ENCODE measurements around the gene KCNQ1. TPM values are rescaled to one million over a fixed set of nuclear protein-coding genes. Genes with fewer than 3 reads are reported as not detected.

KCNQ1 gene
- total RNA-seq, 4 donors from 2014 or later = 0.81 to 2.2 (median 1.6) TPM

DNA sequence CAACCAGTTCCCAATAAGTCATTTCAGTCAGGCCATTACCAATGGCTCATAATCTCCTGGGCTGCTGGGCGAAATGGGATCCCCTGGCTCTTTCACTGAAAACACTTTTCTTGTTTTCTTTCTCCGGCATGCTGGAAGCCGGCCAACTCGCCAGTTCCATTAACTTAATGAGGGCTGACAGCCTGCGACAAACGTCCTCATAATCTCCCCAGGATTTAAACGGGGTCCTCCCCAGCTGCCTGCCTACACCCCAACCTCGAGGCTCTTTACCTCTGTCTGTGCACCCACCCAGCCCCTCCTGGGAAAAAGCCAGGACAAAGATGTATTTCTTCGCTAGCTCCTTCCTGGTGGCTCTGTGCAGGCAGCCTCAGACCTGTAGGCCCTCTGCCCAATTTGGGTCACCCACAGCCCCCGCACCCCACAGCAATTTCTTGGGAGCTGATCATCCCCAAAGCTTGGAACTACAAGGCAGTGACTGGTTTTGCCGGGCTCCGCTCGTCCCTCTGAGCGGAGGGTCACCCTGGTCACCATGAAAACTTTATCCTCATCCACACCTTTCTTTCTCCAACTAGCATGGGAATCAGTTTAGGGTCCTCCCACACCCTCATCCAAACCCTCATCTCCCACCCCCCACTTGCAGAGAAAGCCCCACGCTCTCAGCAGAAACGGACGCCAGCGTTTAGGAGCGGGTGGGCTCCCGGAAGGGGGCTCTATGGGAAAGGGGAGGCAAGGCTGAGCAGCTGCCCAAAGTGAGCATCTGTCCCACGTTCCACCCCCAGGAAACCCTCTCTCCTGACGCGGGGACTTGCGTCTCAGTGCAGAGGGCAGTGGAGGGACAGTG lies 306.1 kb downstream of the KCNQ1 start:
- DNase-seq (ENCODE audit: low spot score in 2 of 2) = no peak
- no peak overlapping the region for H3K4me3 ChIP-seq (ENCODE audit: low read depth, poor library complexity, severe bottlenecking)
- TF ChIP-seq, protein P1, sequence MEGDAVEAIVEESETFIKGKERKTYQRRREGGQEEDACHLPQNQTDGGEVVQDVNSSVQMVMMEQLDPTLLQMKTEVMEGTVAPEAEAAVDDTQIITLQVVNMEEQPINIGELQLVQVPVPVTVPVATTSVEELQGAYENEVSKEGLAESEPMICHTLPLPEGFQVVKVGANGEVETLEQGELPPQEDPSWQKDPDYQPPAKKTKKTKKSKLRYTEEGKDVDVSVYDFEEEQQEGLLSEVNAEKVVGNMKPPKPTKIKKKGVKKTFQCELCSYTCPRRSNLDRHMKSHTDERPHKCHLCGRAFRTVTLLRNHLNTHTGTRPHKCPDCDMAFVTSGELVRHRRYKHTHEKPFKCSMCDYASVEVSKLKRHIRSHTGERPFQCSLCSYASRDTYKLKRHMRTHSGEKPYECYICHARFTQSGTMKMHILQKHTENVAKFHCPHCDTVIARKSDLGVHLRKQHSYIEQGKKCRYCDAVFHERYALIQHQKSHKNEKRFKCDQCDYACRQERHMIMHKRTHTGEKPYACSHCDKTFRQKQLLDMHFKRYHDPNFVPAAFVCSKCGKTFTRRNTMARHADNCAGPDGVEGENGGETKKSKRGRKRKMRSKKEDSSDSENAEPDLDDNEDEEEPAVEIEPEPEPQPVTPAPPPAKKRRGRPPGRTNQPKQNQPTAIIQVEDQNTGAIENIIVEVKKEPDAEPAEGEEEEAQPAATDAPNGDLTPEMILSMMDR (IDR thresholded peaks at IDR 0.05) = no peak
- no peak for TF ChIP-seq POLR2A (IDR thresholded peaks at IDR 0.05)
- intact Hi-C loops (cut with DNase I; ENCODE audit: low total_unique reads) = no loop called here
- 70 to 71% methylated on average over 24 of the region's 24 CpGs for WGBS, 2 donors

DNA sequence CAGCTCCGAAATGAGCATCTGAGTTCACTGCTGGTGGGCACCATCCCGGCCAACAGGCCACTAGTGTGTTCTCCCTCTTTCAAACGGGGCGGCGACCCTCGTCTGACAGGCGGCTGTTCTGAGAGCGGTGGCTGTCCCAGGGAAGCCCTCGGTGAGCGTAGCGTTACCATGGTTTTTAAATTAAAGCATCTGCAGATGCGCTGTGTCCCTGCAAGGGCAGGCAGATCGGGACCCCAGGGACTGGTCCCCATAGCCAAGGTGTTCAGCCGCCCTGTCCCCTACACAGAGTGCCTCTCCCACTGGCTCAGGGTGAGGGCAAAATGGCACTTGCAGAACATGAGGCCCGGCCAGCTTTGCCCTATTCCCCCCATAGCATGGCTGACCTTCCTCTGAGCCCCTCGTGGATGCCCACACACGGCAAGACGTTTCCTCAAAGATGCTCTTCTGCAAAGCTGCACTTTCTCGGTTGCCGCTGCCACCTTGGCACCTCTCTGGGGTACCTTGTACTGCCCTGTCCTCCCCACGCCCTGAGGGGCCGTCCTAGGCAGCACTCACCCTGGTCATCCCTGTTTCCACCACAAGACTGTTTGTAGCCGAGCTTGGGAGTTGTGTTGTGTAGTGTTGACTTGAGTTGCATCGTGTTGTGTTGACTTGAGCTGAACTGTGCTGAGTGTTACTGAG lies 306.9 kb downstream of the KCNQ1 start:
- WGBS, 2 donors = 92% methylated on average over 24 of the region's 24 CpGs
- no peak overlapping the region for H3K4me3 ChIP-seq (ENCODE audit: low read depth, poor library complexity, severe bottlenecking)
- intact Hi-C loops (cut with DNase I; ENCODE audit: low total_unique reads) = no loop called here
- DNase-seq (ENCODE audit: low spot score in 2 of 2) = no peak
- TF ChIP-seq, protein P1 (IDR thresholded peaks at IDR 0.05) = no peak
- TF ChIP-seq POLR2A (IDR thresholded peaks at IDR 0.05) = no peak

DNA sequence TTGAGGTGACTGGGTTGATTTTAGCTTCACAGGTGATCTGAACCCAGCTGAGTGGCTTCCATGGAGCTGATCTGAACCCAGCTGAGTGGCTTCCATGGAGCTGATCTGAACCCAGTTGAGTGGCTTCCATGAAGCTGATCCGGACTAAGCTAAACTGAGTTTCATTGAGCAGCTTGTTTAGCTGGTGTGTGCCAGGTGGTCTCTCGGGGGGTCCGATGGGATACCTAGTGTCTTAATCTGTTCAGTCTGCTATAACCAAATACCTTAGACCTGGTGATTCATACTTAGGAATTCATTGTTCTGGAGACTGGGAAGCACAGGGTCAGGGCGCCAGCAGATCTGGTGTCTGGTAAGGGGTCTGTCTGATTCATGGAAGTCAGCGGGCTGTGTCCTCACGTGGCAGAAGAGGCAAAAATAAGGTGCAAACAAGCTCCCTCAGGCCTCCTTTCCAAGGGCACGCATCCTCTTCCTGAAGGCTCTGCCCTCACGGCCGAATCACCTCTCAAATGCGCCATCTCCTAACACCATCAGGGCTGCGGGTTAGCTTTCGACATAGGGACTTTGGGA lies 307.5 kb downstream of the KCNQ1 start:
- no peak overlapping the region for H3K4me3 ChIP-seq (ENCODE audit: low read depth, poor library complexity, severe bottlenecking)
- intact Hi-C loops (cut with DNase I; ENCODE audit: low total_unique reads) = no loop called here
- WGBS, 2 donors = 88 to 91% methylated on average over 12 of the region's 12 CpGs
- TF ChIP-seq POLR2A (IDR thresholded peaks at IDR 0.05) = no peak
- TF ChIP-seq, protein P1 (IDR thresholded peaks at IDR 0.05) = no peak
- peak in 1 of 2 donors; percentile 45 for DNase-seq (ENCODE audit: low spot score in 2 of 2)

DNA sequence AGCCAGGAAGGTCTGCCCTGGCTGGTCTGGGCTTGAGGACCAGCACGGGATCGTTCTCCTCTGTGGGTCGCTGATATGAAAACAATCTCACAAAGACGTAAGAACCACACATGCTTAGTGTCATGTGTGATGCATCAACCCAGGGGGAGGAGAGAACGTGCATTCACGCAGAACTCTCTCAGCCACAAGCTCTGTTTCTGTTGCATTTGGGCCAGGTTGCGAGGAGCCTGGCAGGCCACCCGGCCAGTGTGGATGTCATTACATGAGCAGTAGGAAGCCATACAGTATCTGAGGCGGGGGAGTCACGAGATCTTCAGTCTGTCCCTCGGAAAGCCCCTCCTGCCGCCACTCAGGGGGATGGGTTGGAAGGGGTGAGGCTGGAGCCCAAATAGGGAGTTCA lies 308.1 kb downstream of the KCNQ1 start:
- 74 to 81% methylated on average over 12 of the region's 12 CpGs for WGBS, 2 donors
- no peak overlapping the region for H3K4me3 ChIP-seq (ENCODE audit: low read depth, poor library complexity, severe bottlenecking)
- intact Hi-C loops (cut with DNase I; ENCODE audit: low total_unique reads) = no loop called here
- no peak for DNase-seq (ENCODE audit: low spot score in 2 of 2)
- TF ChIP-seq, protein P1 (IDR thresholded peaks at IDR 0.05) = no peak
- no peak for TF ChIP-seq POLR2A (IDR thresholded peaks at IDR 0.05)

DNA sequence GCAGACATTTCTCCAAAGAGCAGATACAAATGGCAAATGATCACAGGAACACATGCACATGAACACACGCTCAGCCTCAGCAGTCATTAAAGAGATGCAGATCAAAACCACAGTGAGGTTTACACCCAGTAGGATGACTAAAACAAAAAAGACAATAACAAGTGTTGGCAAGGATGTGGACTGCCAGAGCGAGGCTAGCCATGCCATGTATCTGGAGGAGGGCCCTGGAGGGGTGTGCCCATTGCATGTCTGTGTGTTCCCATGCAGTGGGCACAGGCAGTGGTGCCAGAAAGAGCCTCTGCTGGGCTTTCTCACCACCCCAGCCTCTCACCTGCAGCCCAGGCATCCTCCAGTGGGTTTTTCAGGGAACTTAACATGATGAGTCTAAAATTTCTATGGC lies 309.2 kb downstream of the KCNQ1 start:
- no peak overlapping the region for H3K4me3 ChIP-seq (ENCODE audit: low read depth, poor library complexity, severe bottlenecking)
- TF ChIP-seq POLR2A (IDR thresholded peaks at IDR 0.05) = no peak
- TF ChIP-seq, protein P1 (IDR thresholded peaks at IDR 0.05) = no peak
- 84 to 85% methylated on average over 2 of the region's 2 CpGs for WGBS, 2 donors
- intact Hi-C loops (cut with DNase I; ENCODE audit: low total_unique reads) = no loop called here
- peak in 1 of 2 donors; percentile 23 for DNase-seq (ENCODE audit: low spot score in 2 of 2)

Data from lower leg skin (tissue), 4 donors.